Adipocyte (in vitro differentiated cells): ENCODE measurements around the gene SCYGR7.
A peak's percentile ranks its signal among the peaks of the same experiment; 100 is the strongest.
"Not testable (repeated sequence)": the region's sequence is repeated elsewhere in the genome, so short reads cannot be mapped to it uniquely, and the experiment has no call there.

Experiments
- DNase-seq: peaks from one replicate; pipeline ENCODE4 v3.0.0-alpha.2; 2015; ENCODE audit warnings: low read depth
- H3K27me3 ChIP-seq: replicated peaks from 2 replicates; pipeline ENCODE4 v1.7.0; 2013; ENCODE audit warnings: mild to moderate bottlenecking, low read length, moderate library complexity; ENCODE audit not compliant: control insufficient read depth, insufficient read depth
- H3K36me3 ChIP-seq: 2 replicates; pipeline ENCODE4 v1.7.0; 2013; ENCODE audit warnings: low read length, mild to moderate bottlenecking, moderate library complexity; ENCODE audit not compliant: control insufficient read depth, insufficient read depth, severe bottlenecking
- H3K4me1 ChIP-seq: 2 replicates; pipeline ENCODE4 v1.7.0; 2013; ENCODE audit warnings: mild to moderate bottlenecking, low read length, moderate library complexity; ENCODE audit not compliant: control insufficient read depth, insufficient read depth
- H3K4me3 ChIP-seq: 2 replicates; pipeline ENCODE4 v1.7.0; 2013; ENCODE audit warnings: mild to moderate bottlenecking, low read length, moderate library complexity
- H3K9ac ChIP-seq: 2 replicates; pipeline ENCODE4 v1.7.0; 2013; ENCODE audit warnings: mild to moderate bottlenecking, low read length, moderate library complexity
- H3K9me3 ChIP-seq: 2 replicates; pipeline ENCODE4 v1.7.0; 2013; ENCODE audit warnings: mild to moderate bottlenecking, low read length, moderate library complexity; ENCODE audit not compliant: control insufficient read depth

Gene SCYGR7

GRCh38 chr2:227716501-227716900, 11.6 kb upstream of the SCYGR7 start:
- Histone ChIP-seq H3K9ac (peak overlapping the region; percentile 37), H3K27me3 (no peaks in the 10 kb centered on the region), H3K9me3 (no peaks in the 10 kb centered on the region)

DNA sequence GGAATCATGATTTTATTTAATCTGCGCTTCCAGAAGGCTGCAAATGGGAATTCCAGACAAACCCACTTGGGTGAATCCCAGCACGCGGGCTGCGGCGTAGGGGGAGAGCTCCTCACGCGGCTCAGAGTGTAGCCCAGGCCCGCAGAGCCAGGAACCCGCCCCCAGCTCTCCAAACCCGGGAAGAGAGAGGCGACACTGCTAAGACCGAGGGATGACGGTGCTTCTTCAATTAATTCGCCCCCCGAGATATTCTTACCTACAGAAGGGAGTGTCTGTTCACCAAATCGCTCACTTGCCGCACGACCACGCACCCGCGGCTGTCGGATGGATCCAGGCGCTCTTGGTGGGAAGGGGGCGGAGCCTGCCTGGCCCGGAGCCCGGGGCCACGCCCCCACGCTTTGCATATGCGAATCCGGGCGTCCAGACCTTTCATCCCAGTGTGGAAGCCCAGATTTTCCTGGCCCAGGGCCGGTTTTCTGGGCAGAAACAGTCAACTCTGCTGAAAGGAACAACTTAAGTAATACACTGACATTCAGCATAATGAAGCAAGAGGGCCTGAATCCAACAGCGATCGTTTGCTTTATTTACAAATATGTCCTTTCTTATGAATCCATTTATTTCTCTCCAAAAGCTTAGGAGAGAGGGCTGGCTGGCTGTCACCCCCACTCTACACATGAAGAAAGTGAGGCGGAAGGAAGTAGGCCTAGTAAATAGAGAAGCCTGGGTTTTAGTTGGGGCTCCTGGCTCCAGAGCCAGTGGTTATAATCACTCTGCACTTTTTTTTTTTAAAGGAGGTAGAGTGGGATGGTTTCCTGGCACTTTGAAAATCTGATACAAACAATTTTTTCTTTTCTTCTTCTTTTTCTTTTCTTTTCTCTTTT, 10.2 kb upstream of the SCYGR7 start, which contains the start of gene SLC19A3:
Gene SLC19A3, minus strand, starts transcription at position 342 of the 881 bp plus-strand sequence. CDS start 15,710 bp downstream, outside the sequence.
- Histone ChIP-seq H3K4me1 (peaks cover 26% of the 10 kb centered on the region), H3K4me3 (peak within 1 kb of the TSS; percentile 87), H3K9me3 (no peaks in the 10 kb centered on the region), H3K27me3 (no peaks in the 10 kb centered on the region), H3K9ac (peak within 1 kb of the TSS; percentile 86), H3K36me3 (no peaks in the 10 kb centered on the region)
- peak; percentile 85 for DNase-seq

More at GRCh38 chr2:227716501-227716900, 11.6 kb upstream of the SCYGR7 start:
- H3K4me3 ChIP-seq, result peak overlapping the region; percentile 87
- H3K36me3 ChIP-seq, result no peaks in the 10 kb centered on the region
- peaks cover 28% of the 10 kb centered on the region for H3K4me1 ChIP-seq
- no peak for DNase-seq

GRCh38 chr2:227719641-227720040, 8.5 kb upstream of the SCYGR7 start:
- Histone ChIP-seq H3K4me3 (no peak overlapping the region), H3K4me1 (peaks cover 15% of the 10 kb centered on the region), H3K27me3 (no peaks in the 10 kb centered on the region), H3K36me3 (no peaks in the 10 kb centered on the region), H3K9ac (no peak overlapping the region), H3K9me3 (no peaks in the 10 kb centered on the region)
- DNase-seq, result no peak

- Histone ChIP-seq H3K9ac (no peak overlapping the region), H3K27me3 (no peaks in the 10 kb centered on the region), H3K4me3 (no peak overlapping the region), H3K9me3 (no peaks in the 10 kb centered on the region), H3K4me1 (peaks cover 15% of the 10 kb centered on the region), H3K36me3 (no peaks in the 10 kb centered on the region)
- DNase-seq, result no peak
These were observed 7.5 kb upstream of the SCYGR7 start for GRCh38 chr2:227720680-227721079.

DNA sequence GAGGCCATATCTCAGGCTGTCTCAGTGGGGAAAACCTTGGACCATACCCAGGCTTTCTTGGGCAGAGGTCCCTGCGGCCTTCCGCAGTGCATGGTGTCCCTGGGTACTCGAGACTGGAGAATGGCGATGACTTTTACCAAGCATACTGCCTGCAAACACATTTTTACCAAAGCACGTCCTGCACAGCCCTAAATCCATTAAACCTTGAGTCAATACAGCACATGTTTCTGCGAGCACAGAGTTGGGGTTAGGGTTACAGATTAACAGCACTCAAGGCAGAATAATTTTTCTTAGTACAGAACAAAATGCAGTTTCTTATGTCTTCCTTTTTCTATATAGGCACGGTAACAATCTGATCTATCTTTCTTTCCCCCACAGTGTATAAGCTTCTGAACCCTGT, 5.3 kb upstream of the SCYGR7 start:
- not testable (repeated sequence) for H3K27me3 ChIP-seq, H3K4me1 ChIP-seq, H3K9ac ChIP-seq, DNase-seq, H3K4me3 ChIP-seq, H3K9me3 ChIP-seq, H3K36me3 ChIP-seq

DNA sequence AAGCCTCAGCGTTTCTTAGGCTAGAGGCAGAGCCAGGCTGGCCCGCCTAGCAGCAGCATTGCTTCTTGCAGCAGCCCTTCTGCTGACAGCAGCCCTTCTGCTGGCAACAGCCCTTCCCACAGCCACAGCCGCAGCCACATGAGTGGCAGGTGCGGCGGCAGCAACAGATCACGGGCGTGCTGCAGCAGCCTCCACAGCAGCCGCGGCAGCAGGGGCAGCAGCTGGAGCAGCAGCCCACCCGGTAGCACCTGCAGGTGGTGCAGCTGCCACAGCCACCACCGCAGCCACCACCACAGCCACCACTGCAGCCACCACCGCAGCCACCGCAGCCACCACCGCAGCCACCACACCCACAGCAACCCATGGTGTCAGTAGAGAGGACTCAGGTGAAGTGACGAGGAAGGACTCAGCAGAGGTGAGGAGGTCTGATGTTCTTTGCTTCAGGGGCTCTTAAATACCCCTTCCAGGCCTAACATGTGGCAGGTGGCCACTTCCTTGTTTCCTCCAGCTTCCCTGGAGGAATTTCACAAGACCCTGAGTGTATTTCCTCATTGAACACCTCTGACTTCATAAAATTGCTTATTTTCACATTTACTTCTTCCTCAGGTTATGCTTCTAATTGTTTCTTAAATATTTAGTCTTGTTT, 3.6 kb upstream of the SCYGR7 start, which contains the start of gene SCYGR6:
Gene SCYGR6, minus strand, starts transcription at position 364 of the 646 bp plus-strand sequence. Its CDS starts 0 bp downstream, at position 364.
- DNase-seq, result no peak
- H3K4me3 ChIP-seq, result no peak within 1 kb of the TSS

DNA sequence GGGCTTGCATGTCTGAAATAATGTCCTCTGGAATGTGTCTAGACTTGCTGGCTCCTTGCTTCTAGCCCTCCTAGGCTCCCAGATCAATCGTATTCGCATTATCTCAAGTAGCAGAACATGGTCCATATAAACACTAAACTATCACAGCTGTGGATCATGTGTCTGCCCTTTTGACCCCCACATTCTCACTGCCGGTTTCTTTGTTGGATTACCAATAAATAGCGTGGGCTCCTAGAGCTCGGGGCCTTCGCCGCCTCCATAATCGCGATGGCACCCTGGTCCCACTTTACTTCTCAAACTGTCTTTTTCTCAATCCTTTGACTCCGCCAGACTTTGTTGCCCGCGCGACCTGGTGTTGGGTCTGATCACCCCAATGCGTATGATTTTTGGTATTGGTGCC, 11.2 kb downstream of the SCYGR7 start:
- Histone ChIP-seq H3K4me3 (no peak overlapping the region), H3K9me3 (no peaks in the 10 kb centered on the region), H3K4me1 (no peaks in the 10 kb centered on the region), H3K27me3 (peaks cover 12% of the 10 kb centered on the region), H3K36me3 (no peaks in the 10 kb centered on the region), H3K9ac (no peak overlapping the region)
- DNase-seq, result no peak

More for the DNA sequence above, 3.6 kb upstream of the SCYGR7 start, which contains the start of gene SCYGR6:
- H3K36me3 ChIP-seq, result no peaks in the 10 kb centered on the region
- no peak within 1 kb of the TSS for H3K9ac ChIP-seq
- no peaks in the 10 kb centered on the region for H3K9me3 ChIP-seq
- no peaks in the 10 kb centered on the region for H3K27me3 ChIP-seq
- H3K4me1 ChIP-seq, result no peaks in the 10 kb centered on the region

- not testable (repeated sequence) for DNase-seq, H3K4me1 ChIP-seq, H3K9me3 ChIP-seq, H3K9ac ChIP-seq, H3K4me3 ChIP-seq, H3K27me3 ChIP-seq, H3K36me3 ChIP-seq
These were observed 12.6 kb downstream of the SCYGR7 start for GRCh38 chr2:227740705-227741104.

DNA sequence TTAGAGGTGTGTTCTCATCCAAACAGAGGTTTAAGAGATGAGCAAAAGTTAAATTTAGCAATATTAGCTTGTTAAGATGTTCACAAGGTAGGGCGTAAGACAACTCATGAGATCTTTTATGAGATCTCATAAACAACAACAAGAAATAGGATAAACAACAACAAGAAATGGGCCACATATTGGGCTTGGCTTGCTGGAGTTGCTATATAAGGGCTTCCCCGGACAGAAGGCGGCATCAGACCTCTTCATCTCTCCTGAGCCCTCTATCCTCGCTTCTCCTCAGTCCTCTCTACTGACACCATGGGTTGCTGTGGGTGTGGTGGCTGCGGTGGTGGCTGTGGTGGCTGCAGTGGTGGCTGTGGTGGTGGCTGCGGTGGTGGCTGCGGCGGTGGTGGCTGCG, 17.5 kb downstream of the SCYGR7 start, which contains the start of gene SCYGR8:
Gene SCYGR8, plus strand, starts transcription at position 301 of the 400 bp plus-strand sequence. Its CDS starts 0 bp downstream, at position 301.
- no peaks in the 10 kb centered on the region for H3K27me3 ChIP-seq
- no peaks in the 10 kb centered on the region for H3K4me1 ChIP-seq
- H3K4me3 ChIP-seq, result no peak within 1 kb of the TSS
- H3K36me3 ChIP-seq, result no peaks in the 10 kb centered on the region
- no peak within 1 kb of the TSS for H3K9ac ChIP-seq
- no peak for DNase-seq
- H3K9me3 ChIP-seq, result no peaks in the 10 kb centered on the region

- Histone ChIP-seq H3K36me3 (no peaks in the 10 kb centered on the region), H3K4me1 (no peaks in the 10 kb centered on the region), H3K9me3 (no peaks in the 10 kb centered on the region), H3K9ac (no peak overlapping the region), H3K27me3 (no peaks in the 10 kb centered on the region), H3K4me3 (no peak overlapping the region)
- DNase-seq, result no peak
These were observed 19.9 kb downstream of the SCYGR7 start for GRCh38 chr2:227748079-227748478.

- not testable (repeated sequence) for H3K9me3 ChIP-seq, H3K4me3 ChIP-seq, H3K36me3 ChIP-seq, H3K9ac ChIP-seq, DNase-seq, H3K27me3 ChIP-seq, H3K4me1 ChIP-seq
These were observed 28.1 kb downstream of the SCYGR7 start for GRCh38 chr2:227756261-227756660.
